Activated naive CD4-positive, alpha-beta T cell (primary cell): ENCODE data around the gene TNFRSF12A.
"Not testable (repeated sequence)": the region's sequence is repeated elsewhere in the genome, so short reads cannot be mapped to it uniquely, and the experiment has no call there.

Experiments used
- DNase-seq, 4 experiments: peaks; one replicate each; lab custom pipeline; 2025; lab: John Stamatoyannopoulos, UW

Gene TNFRSF12A

DNA sequence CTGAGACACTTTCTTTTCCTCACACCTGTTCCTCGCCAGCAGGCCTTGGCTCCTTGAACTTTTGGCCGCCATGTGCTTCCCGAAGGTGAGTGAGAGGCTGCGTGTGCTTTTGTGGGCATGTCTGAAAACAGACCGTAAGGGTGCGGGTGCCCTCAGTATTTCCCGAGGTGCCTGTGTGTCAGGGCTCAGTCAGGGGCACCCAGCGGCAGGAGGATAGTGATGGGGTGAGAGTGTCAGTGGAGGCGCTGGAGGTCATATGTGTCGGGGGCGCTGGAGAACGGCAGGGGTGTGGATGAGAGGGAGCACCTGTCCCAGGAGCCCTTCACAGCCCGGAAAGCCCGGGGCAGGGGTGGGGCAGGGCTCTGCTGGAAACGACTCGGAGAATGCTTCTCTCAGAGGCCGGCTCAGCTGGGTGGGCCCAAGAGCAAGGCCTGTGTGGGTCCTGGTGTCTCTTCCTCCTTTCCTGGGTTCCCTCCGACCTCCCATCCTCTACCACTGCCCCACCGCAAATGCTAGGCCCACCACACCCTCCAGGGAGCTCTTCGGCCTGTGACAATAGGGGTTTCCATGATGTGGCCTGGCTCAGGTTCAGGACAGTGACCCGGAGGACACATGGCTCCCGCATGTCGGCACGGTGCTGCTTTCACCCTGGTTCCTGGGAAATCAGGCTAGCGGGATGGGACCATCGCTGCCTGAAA is 45.7 kb downstream of the TNFRSF12A start:
- DNase-seq: peak in 1 of 4 experiments; percentile 44

DNA sequence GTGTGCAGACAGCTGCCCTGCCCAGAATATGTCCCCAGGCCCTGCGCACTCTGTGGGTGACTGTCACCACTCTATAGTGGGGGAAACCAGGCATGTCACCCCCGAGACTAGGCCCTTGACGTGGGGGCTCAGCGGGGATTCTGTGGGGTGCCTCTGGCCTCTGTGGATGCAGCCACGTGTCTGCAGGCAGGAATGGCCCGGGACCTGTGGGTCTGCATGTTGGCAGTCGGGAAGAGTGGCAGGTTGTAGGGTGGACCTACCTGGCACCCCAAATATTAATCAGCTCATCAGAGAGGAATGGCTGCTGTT is 46.2 kb downstream of the TNFRSF12A start:
- no peak for DNase-seq

- no peak for DNase-seq
Measured at GRCh38 chr16:3068487-3068886, 48.3 kb downstream of the TNFRSF12A start.

DNA sequence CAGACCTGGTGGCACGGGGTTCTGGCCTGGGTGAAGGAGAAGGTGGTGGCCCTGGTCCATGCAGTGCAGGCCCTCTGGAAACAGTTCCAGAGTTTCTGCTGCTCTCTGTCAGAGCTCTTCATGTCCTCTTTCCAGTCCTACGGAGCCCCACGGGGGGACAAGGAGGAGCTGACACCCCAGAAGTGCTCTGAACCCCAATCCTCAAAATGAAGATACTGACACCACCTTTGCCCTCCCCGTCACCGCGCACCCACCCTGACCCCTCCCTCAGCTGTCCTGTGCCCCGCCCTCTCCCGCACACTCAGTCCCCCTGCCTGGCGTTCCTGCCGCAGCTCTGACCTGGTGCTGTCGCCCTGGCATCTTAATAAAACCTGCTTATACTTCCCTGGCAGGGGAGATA is 49.0 kb downstream of the TNFRSF12A start:
- DNase-seq: not testable (repeated sequence)

- DNase-seq: no peak
Measured at GRCh38 chr16:3070608-3071111, 50.5 kb downstream of the TNFRSF12A start.

DNA sequence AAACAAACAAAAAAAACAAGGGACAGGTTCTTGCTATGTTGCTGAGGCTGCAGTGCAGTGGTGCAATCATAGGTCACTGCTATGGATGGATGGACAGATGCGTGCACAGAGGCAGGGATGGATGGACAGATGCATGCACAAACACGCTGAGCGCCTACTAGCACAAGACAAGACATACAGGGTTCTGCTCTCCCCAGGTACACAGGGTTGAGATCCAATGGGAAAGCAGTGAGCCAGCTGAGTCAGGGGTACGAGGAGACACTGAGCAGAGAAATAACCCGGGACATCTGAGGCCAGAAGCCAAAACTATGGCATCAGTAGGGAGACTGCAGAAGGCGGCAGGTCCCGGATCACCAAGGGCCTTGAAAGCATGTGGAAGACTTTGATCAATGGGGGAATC is 51.5 kb downstream of the TNFRSF12A start:
- no peak for DNase-seq
